Liver (tissue), 9 donors: ENCODE measurements around the gene TACC3. TPM values are rescaled to one million over a fixed set of nuclear protein-coding genes. Genes with fewer than 3 reads are reported as not detected.

Experiments
- DNase-seq: peaks from one replicate; pipeline ENCODE4 v3.0.0-alpha.2; 2017; ENCODE audit warnings: low spot score
- H3K27ac ChIP-seq, 2 donors: one replicate each; pipeline ENCODE4 v1.7.0; 2013; ENCODE audit warnings: inconsistent platforms in 2 of 2, low read length in 2 of 2, control low read depth in 1 of 2, low read depth in 1 of 2, mild to moderate bottlenecking in 1 of 2
- H3K27me3 ChIP-seq, 4 donors: one replicate each; pipeline versions ENCODE4 v1.6.1 to v1.7.0; 2013; ENCODE audit warnings: low read length in 3 of 4, inconsistent platforms in 1 of 4, mild to moderate bottlenecking in 1 of 4, moderate library complexity in 1 of 4; ENCODE audit not compliant: control insufficient read depth in 4 of 4, insufficient read depth in 4 of 4
- H3K36me3 ChIP-seq, 4 donors: one replicate each; pipeline versions ENCODE4 v1.6.1 to v1.7.0; 2013; ENCODE audit warnings: low read length in 3 of 4, mild to moderate bottlenecking in 3 of 4, low read depth in 1 of 4, moderate library complexity in 1 of 4; ENCODE audit not compliant: control insufficient read depth in 4 of 4, insufficient read depth in 3 of 4
- H3K4me1 ChIP-seq, 4 donors: one replicate each; pipeline versions ENCODE4 v1.6.1 to v1.7.0; 2013; ENCODE audit warnings: low read length in 3 of 4, mild to moderate bottlenecking in 3 of 4, moderate library complexity in 1 of 4; ENCODE audit not compliant: control insufficient read depth in 4 of 4, insufficient read depth in 4 of 4
- H3K4me3 ChIP-seq, 3 donors: one replicate each; pipeline versions ENCODE4 v1.6.1 to v1.7.0; 2013; ENCODE audit warnings: low read length in 3 of 3, control low read depth in 1 of 3, low read depth in 1 of 3, mild to moderate bottlenecking in 1 of 3
- H3K9ac ChIP-seq, 2 donors: one replicate each; pipeline ENCODE4 v1.7.0; 2013; ENCODE audit warnings: low read length in 2 of 2, mild to moderate bottlenecking in 2 of 2, moderate library complexity in 2 of 2, control low read depth in 1 of 2, low read depth in 1 of 2
- H3K9me3 ChIP-seq, 4 donors: one replicate each; pipeline versions ENCODE4 v1.6.1 to v1.7.0; 2013; ENCODE audit warnings: low read length in 3 of 4; ENCODE audit not compliant: control insufficient read depth in 4 of 4
- ATF3 ChIP-seq: IDR thresholded peaks from 2 replicates; pipeline ENCODE4 v1.6.1; 2016; ENCODE audit warnings: antibody characterized with exemption
- CTCF ChIP-seq: fragments of 150-350 bp; IDR thresholded peaks from 2 replicates; pipeline ENCODE4 v1.5.1; 2017; ENCODE audit warnings: improper control_type of control experiment, low read depth, low read length; ENCODE audit not compliant: missing input control
- EGR1 ChIP-seq, 2 donors: IDR thresholded peaks; 2 replicates each; pipeline ENCODE4 v1.6.1; 2016 to 2018; ENCODE audit warnings: antibody characterized with exemption in 2 of 2, low read depth in 2 of 2
- FOXA1 ChIP-seq: IDR thresholded peaks from 2 replicates; pipeline ENCODE4 v1.6.1; 2016; ENCODE audit warnings: antibody characterized with exemption
- FOXA2 ChIP-seq: IDR thresholded peaks from 2 replicates; pipeline ENCODE4 v1.6.1; 2016; ENCODE audit warnings: antibody characterized with exemption
- GABPA ChIP-seq, 2 donors: IDR thresholded peaks in 1 of 2; conservative IDR thresholded peaks in 1 of 2; 2 replicates each; pipeline ENCODE4 v1.6.1; 2016; ENCODE audit warnings: antibody characterized with exemption in 2 of 2, mild to moderate bottlenecking in 1 of 2, moderate library complexity in 1 of 2
- HNF4A ChIP-seq, 2 donors: conservative IDR thresholded peaks; 2 replicates each; pipeline ENCODE4 v1.6.1; 2016; ENCODE audit warnings: antibody characterized with exemption in 2 of 2, mild to moderate bottlenecking in 2 of 2
- HNF4G ChIP-seq: IDR thresholded peaks from 2 replicates; pipeline ENCODE4 v1.6.1; 2016; ENCODE audit warnings: antibody characterized with exemption
- JUND ChIP-seq, 2 donors: IDR thresholded peaks; 2 replicates each; pipeline ENCODE4 v1.6.1; 2016; ENCODE audit warnings: antibody characterized with exemption in 2 of 2
- MAX ChIP-seq: IDR thresholded peaks from 2 replicates; pipeline ENCODE4 v1.6.1; 2016; ENCODE audit warnings: antibody characterized with exemption
- NR2F2 ChIP-seq: IDR thresholded peaks from 2 replicates; pipeline ENCODE4 v1.6.1; 2016; ENCODE audit warnings: antibody characterized with exemption
- RAD21 ChIP-seq, 2 donors: IDR thresholded peaks; 2 replicates each; pipeline ENCODE4 v1.6.1; 2016; ENCODE audit warnings: antibody characterized with exemption in 2 of 2, mild to moderate bottlenecking in 2 of 2
- REST ChIP-seq: IDR thresholded peaks from 2 replicates; pipeline ENCODE4 v1.6.1; 2016; ENCODE audit warnings: antibody characterized with exemption, mild to moderate bottlenecking
- SP1 ChIP-seq: IDR thresholded peaks from 2 replicates; pipeline ENCODE4 v1.6.1; 2018; ENCODE audit warnings: antibody characterized with exemption, mild to moderate bottlenecking
- TAF1 ChIP-seq: conservative IDR thresholded peaks from 2 replicates; pipeline ENCODE4 v1.6.1; 2016; ENCODE audit warnings: antibody characterized with exemption, mild to moderate bottlenecking
- YY1 ChIP-seq: IDR thresholded peaks from 2 replicates; pipeline ENCODE4 v1.6.1; 2016; ENCODE audit warnings: antibody characterized with exemption, mild to moderate bottlenecking
- ZBTB33 ChIP-seq: IDR thresholded peaks from 2 replicates; pipeline ENCODE4 v1.6.1; 2016; ENCODE audit warnings: antibody characterized with exemption
- WGBS: extraction: QIAGEN DNeasy Blood & Tissue Kit; methylation state at CpG from one replicate; pipeline ENCODE4 v1.1.7; 2013; 5-methylcytosine and 5-hydroxymethylcytosine counted together
- polyA plus RNA-seq, 2 donors: library from polyadenylated mRNA; stranded (reverse) in 1 of 2; unstranded in 1 of 2; fragments of 200-250 nt in 1 of 2; fragments of >200 nt in 1 of 2; fragmentation: Nextera tagmentation in 1 of 2; extraction: Ambion mirVana in 1 of 2; gene quantifications; one replicate each; pipeline versions ENCODE4 v1.2.1 to v1.2.3, GENCODE V29; 2013 to 2015
- total RNA-seq, 2 donors: library from RNA; depleted of rRNA; stranded (reverse); fragments of >200 nt; gene quantifications; one replicate each; pipeline ENCODE4 v1.2.3, GENCODE V29; 2014
- donor health status: healthy.
- donor health status: healthy.
- donor health status: healthy.
- donor health status: healthy.
- donor health status: healthy.

Gene TACC3
- total and polyA plus RNA-seq, 4 donors = 1.4 to 38.9 (median 5.5) TPM

- Histone ChIP-seq H3K9me3 (no peaks in the 10 kb centered on the region), H3K36me3 (peaks cover 0 to 10% (median 5%) of the 10 kb centered on the region in 4 donors), H3K4me1 (peaks cover 6 to 17% (median 12%) of the 10 kb centered on the region in 4 donors), H3K9ac (no peak overlapping the region), H3K4me3 (no peak overlapping the region), H3K27me3 (no peaks in the 10 kb centered on the region), H3K27ac (no peak overlapping the region)
- TF ChIP-seq FOXA1 (no peak), GABPA (IDR thresholded peaks at IDR 0.05 in 1 of 2, conservative IDR thresholded peaks at IDR 0.05 in 1 of 2) (no peak), TAF1 (no peak), MAX (no peak), EGR1 (IDR thresholded peaks at IDR 0.05; ENCODE audit: low read depth in 2 of 2) (no peak), NR2F2 (no peak), CTCF (no peak), FOXA2 (no peak), ZBTB33 (no peak), YY1 (no peak), SP1 (no peak), JUND (IDR thresholded peaks at IDR 0.05) (no peak), HNF4G (no peak), ATF3 (no peak), RAD21 (IDR thresholded peaks at IDR 0.05) (no peak), REST (no peak)
- WGBS = 51% methylated on average over 1 of the region's 1 CpG
- DNase-seq = no peak
Observed at GRCh38 chr4:1708581-1708980, 12.7 kb upstream of the TACC3 start.

- Histone ChIP-seq H3K9ac (peak overlapping the region; percentile 87 to 90), H3K27me3 (no peaks in the 10 kb centered on the region), H3K4me1 (peaks cover 6 to 25% (median 17%) of the 10 kb centered on the region in 4 donors), H3K36me3 (peaks cover 0 to 4% (median 2%) of the 10 kb centered on the region in 4 donors), H3K9me3 (no peaks in the 10 kb centered on the region), H3K4me3 (peak overlapping the region; percentile 81 to 94 (median 81)), H3K27ac (peak overlapping the region; percentile 96 to 100)
- DNase-seq = no peak
- 20% methylated on average over 22 of the region's 22 CpGs for WGBS
- TF ChIP-seq HNF4A (conservative IDR thresholded peaks at IDR 0.05) (no peak), FOXA2 (no peak), RAD21 (IDR thresholded peaks at IDR 0.05) (no peak), GABPA (IDR thresholded peaks at IDR 0.05 in 1 of 2, conservative IDR thresholded peaks at IDR 0.05 in 1 of 2) (no peak), FOXA1 (no peak), ZBTB33 (no peak)
Observed at GRCh38 chr4:1711055-1711570, 10.2 kb upstream of the TACC3 start.
